Esophagus (tissue), 2 donors: Measurements from ENCODE around the gene NEK2. TPM values are rescaled to one million over a fixed set of nuclear protein-coding genes. Genes with fewer than 3 reads are reported as not detected.
"Not testable (repeated sequence)": the region's sequence is repeated elsewhere in the genome, so short reads cannot be mapped to it uniquely, and the experiment has no call there.

Experiments
- H3K27ac ChIP-seq, 2 donors: one replicate each; pipeline ENCODE4 v1.5.1; 2013; ENCODE audit warnings: low read depth in 2 of 2, mild to moderate bottlenecking in 2 of 2, inconsistent platforms in 1 of 2, low read length in 1 of 2, moderate library complexity in 1 of 2
- H3K27me3 ChIP-seq, 2 donors: one replicate each; pipeline ENCODE4 v1.6.1; 2013; ENCODE audit warnings: low read length in 2 of 2, control low read depth in 1 of 2, mild to moderate bottlenecking in 1 of 2; ENCODE audit not compliant: insufficient read depth in 2 of 2, control insufficient read depth in 1 of 2
- H3K36me3 ChIP-seq, 2 donors: one replicate each; pipeline ENCODE4 v1.6.1; 2013; ENCODE audit warnings: low read length in 1 of 2; ENCODE audit not compliant: control insufficient read depth in 2 of 2, insufficient read depth in 2 of 2
- H3K4me1 ChIP-seq, 2 donors: one replicate each; pipeline ENCODE4 v1.6.1; 2013; ENCODE audit warnings: low read length in 1 of 2; ENCODE audit not compliant: control insufficient read depth in 2 of 2, insufficient read depth in 2 of 2
- H3K4me3 ChIP-seq, 2 donors: one replicate each; pipeline ENCODE4 v1.5.1; 2013; ENCODE audit warnings: low read length in 2 of 2, mild to moderate bottlenecking in 2 of 2, low read depth in 1 of 2, moderate library complexity in 1 of 2
- H3K9me3 ChIP-seq, 2 donors: one replicate each; pipeline ENCODE4 v1.6.1; 2013; ENCODE audit warnings: mild to moderate bottlenecking in 2 of 2, low read depth in 1 of 2, low read length in 1 of 2, moderate library complexity in 1 of 2; ENCODE audit not compliant: control insufficient read depth in 2 of 2, insufficient read depth in 1 of 2
- WGBS, 2 donors: extraction: QIAGEN DNeasy Blood & Tissue Kit; methylation state at CpG; one replicate each; pipeline ENCODE4 v1.1.7; 2013; 5-methylcytosine and 5-hydroxymethylcytosine counted together
- polyA plus RNA-seq, 2 donors: library from polyadenylated mRNA; stranded (reverse); fragments of 200-250 nt; gene quantifications; one replicate each; pipeline ENCODE4 v1.2.3, GENCODE V29; 2013
- donor health status: healthy with polysubstance abuse.
- donor health status: Bipolar disorder and iron deficiency.

The NEK2 gene
- polyA plus RNA-seq, 2 donors, result 4.7 to 6.7 TPM

DNA sequence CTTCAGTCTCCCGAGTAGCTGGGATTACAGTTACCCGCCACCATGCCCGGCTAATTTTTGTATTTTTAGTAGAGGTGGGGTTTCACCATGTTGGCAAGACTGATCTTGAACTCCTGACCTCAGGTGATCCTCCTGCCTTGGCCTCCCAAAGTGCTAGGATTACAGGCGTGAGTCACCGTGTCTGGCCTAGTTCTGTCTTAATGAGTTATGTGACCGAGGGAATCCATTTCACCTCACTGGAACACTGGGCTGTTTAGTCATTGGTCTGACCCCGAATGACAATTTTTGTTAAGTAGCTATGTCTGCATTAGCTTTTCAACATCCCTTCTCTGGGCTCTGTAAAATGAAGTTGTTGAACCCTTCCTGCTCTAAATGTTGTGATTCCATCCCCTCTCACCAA lies 6.8 kb upstream of the NEK2 start:
- H3K27ac ChIP-seq, H3K36me3 ChIP-seq, H3K27me3 ChIP-seq, H3K9me3 ChIP-seq, H3K4me1 ChIP-seq, H3K4me3 ChIP-seq: not testable (repeated sequence)
- WGBS, 2 donors, result 80 to 89% methylated on average over 7 of the region's 7 CpGs

DNA sequence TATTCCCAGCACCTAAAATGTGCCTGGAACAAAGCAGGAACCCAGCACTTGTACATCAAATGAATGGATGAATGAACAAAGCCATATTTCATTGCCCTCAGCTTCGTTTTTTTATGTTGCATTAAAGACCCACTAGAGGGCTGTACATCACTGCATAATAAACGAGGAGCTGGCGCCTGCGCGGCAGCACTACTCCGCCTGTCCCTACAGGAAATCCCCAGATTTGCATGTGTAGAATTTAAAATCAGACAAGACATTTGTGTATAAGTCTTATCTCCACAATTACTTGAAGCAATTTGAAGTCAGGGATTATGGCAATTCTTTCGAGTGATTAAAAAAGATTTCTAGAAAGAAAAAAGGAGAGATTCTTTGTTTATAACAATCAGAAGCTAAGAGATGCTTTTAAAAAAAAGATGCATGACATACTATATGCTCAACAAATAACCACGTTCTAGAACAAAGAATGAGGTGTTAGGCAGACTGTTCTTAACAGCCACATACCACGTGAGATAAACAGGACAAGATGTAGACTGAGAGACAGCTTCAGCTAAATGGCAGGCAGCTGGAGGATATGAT lies 5.4 kb upstream of the NEK2 start:
- 2% methylated on average over 9 of the region's 9 CpGs for WGBS, 2 donors
- Histone ChIP-seq H3K27ac (no peak overlapping the region), H3K36me3 (no peaks in the 10 kb centered on the region), H3K4me3 (no peak overlapping the region), H3K4me1 (no peaks in the 10 kb centered on the region), H3K9me3 (no peaks in the 10 kb centered on the region), H3K27me3 (no peaks in the 10 kb centered on the region)

DNA sequence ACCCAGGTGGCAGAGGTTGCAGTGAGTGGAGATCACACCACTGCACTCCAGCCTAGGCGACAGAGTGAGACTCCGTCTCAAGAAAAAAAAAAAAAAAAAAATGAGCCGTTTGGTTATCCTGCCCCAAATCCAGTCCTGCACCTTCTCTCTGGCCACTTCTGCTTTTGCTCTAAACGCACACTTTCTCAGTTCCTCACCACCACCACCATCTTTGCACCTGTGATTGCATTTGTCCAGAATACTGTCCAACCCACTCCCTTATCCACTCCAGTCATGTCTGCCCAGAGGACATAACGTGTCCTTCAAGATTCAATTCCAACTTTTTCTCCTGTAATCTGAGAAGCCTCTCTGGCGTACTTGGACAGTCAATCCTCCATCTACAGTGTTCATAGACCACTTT lies 2.2 kb upstream of the NEK2 start:
- no peaks in the 10 kb centered on the region for H3K36me3 ChIP-seq
- WGBS, 2 donors, result 56 to 66% methylated on average over 5 to 6 of the region's 6 CpGs
- H3K4me3 ChIP-seq, result no peak overlapping the region
- H3K4me1 ChIP-seq, result peaks cover 2 to 3% of the 10 kb centered on the region in 2 donors
- H3K27ac ChIP-seq, result no peak overlapping the region
- no peaks in the 10 kb centered on the region for H3K9me3 ChIP-seq
- H3K27me3 ChIP-seq, result no peaks in the 10 kb centered on the region

DNA sequence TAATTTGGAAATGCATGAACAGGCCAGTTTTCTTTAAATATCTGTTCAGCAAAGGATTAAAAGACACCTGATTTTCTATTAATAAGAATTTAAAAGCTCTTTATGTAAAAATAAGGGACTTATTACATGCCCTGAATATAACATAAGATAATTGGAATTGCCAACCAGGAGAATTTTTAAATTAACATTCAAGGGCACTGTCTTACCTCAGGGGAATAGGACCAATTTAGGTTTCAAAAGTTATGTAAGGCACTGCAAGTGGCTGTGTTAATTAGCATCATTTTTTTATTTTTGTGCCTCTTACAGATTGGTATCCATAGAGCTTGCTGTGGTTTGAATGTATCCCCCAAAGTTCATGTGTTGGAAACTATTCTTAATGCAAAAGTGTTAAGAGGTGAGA lies 1.3 kb upstream of the NEK2 start:
- Histone ChIP-seq H3K27ac (no peak overlapping the region), H3K27me3 (no peaks in the 10 kb centered on the region), H3K4me1 (peaks cover 2 to 3% of the 10 kb centered on the region in 2 donors), H3K4me3 (no peak overlapping the region), H3K9me3 (no peaks in the 10 kb centered on the region), H3K36me3 (no peaks in the 10 kb centered on the region)

GRCh38 chr1:211676106-211676583 lies 724 bp upstream of the NEK2 start:
- Histone ChIP-seq H3K27ac (peak overlapping the region in 1 of 2 donors; percentile 67), H3K9me3 (no peaks in the 10 kb centered on the region), H3K4me3 (peak overlapping the region; percentile 73 to 87), H3K4me1 (peaks cover 2 to 3% of the 10 kb centered on the region in 2 donors), H3K36me3 (no peaks in the 10 kb centered on the region), H3K27me3 (no peaks in the 10 kb centered on the region)
- 36 to 38% methylated on average over 17 to 19 of the region's 19 CpGs for WGBS, 2 donors

- Histone ChIP-seq H3K27ac (no peak overlapping the region), H3K4me3 (no peak overlapping the region), H3K4me1 (no peaks in the 10 kb centered on the region), H3K36me3 (no peaks in the 10 kb centered on the region), H3K9me3 (no peaks in the 10 kb centered on the region), H3K27me3 (no peaks in the 10 kb centered on the region)
- 84 to 90% methylated on average over 2 of the region's 2 CpGs for WGBS, 2 donors
Measured at GRCh38 chr1:211667065-211667617, 8.3 kb downstream of the NEK2 start.

DNA sequence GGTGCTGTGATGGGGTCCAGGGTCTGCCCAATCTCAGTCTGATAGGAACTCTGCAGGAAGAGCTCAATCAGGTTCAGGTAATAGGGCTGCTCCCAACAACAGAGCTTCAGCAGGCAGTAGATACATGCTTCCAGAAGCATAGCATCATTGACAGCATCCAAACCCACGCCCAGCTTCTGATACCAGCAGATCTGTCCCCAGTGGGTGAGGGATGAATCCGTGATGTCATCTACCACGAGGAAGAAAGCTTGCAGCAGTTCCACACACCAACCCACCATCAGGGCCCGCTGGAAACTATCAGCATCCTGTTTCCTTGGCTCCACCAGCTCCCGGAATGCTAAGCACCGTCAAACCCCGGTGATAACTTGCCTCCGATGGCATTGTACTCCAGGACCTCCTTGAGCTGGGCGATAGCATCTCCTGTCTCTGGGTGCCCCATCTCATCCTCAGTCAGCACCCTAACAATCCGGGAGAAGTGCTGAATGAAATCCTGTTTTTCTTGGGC lies 14.7 kb downstream of the NEK2 start:
- Histone ChIP-seq H3K4me3 (no peak overlapping the region), H3K27ac (no peak overlapping the region), H3K9me3 (no peaks in the 10 kb centered on the region), H3K27me3 (no peaks in the 10 kb centered on the region), H3K36me3 (no peaks in the 10 kb centered on the region), H3K4me1 (no peaks in the 10 kb centered on the region)
- 93 to 94% methylated on average over 10 of the region's 10 CpGs for WGBS, 2 donors

- H3K4me1 ChIP-seq, result no peaks in the 10 kb centered on the region
- no peak overlapping the region for H3K27ac ChIP-seq
- no peak overlapping the region for H3K4me3 ChIP-seq
- no peaks in the 10 kb centered on the region for H3K36me3 ChIP-seq
- H3K27me3 ChIP-seq, result no peaks in the 10 kb centered on the region
- 87 to 94% methylated on average over 4 of the region's 4 CpGs for WGBS, 2 donors
- no peaks in the 10 kb centered on the region for H3K9me3 ChIP-seq
Measured at GRCh38 chr1:211656728-211657127, 18.7 kb downstream of the NEK2 start.

- Histone ChIP-seq H3K9me3 (no peaks in the 10 kb centered on the region), H3K36me3 (no peaks in the 10 kb centered on the region), H3K27me3 (no peaks in the 10 kb centered on the region), H3K4me3 (no peak overlapping the region), H3K27ac (no peak overlapping the region), H3K4me1 (no peaks in the 10 kb centered on the region)
- 41 to 42% methylated on average over 27 of the region's 27 CpGs for WGBS, 2 donors
Measured at GRCh38 chr1:211654838-211655787, 20.3 kb downstream of the NEK2 start.
